ENCODE results near the gene CYP24A1.
"Not testable (repeated sequence)": the region's sequence is repeated elsewhere in the genome, so short reads cannot be mapped to it uniquely, and the experiment has no call there.

CYP24A1 gene

GRCh38 chr20:54126806-54127655 lies 46.8 kb downstream of the CYP24A1 start:
- in situ Hi-C loops (cut with MboI; ENCODE audit: low pct_unique_long_range_greater_than_20kb, low sequenced_read_pairs), result no loop called here
- no peak for DNase-seq

GRCh38 chr20:54126328-54126727 lies 47.5 kb downstream of the CYP24A1 start:
- DNase-seq; in situ Hi-C loops (cut with MboI; ENCODE audit: low pct_unique_long_range_greater_than_20kb, low sequenced_read_pairs): not testable (repeated sequence)

- in situ Hi-C loops (cut with MboI; ENCODE audit: low pct_unique_long_range_greater_than_20kb, low sequenced_read_pairs), result loop anchor here (25.0 kb wide), 1 partner anchor 514 kb away; no protein-coding TSS in a partner anchor
- no peak for DNase-seq
These were observed 50.1 kb downstream of the CYP24A1 start for GRCh38 chr20:54123587-54124180.

GRCh38 chr20:54122681-54123586 lies 50.9 kb downstream of the CYP24A1 start:
- in situ Hi-C loops (cut with MboI; ENCODE audit: low pct_unique_long_range_greater_than_20kb, low sequenced_read_pairs), result loop anchor here (25.0 kb wide), 1 partner anchor 514 kb away; no protein-coding TSS in a partner anchor
- DNase-seq, result no peak

- in situ Hi-C loops (cut with MboI; ENCODE audit: low pct_unique_long_range_greater_than_20kb, low sequenced_read_pairs), result loop anchor here (25.0 kb wide), 1 partner anchor 515 kb away; no protein-coding TSS in a partner anchor
- no peak for DNase-seq
These were observed 51.6 kb downstream of the CYP24A1 start for GRCh38 chr20:54122189-54122588.

- in situ Hi-C loops (cut with MboI; ENCODE audit: low pct_unique_long_range_greater_than_20kb, low sequenced_read_pairs), result loop anchor here (25.0 kb wide), 1 partner anchor 518 kb away; no protein-coding TSS in a partner anchor
- DNase-seq, result no peak
These were observed 54.0 kb downstream of the CYP24A1 start for GRCh38 chr20:54119744-54120143.

- in situ Hi-C loops (cut with MboI; ENCODE audit: low pct_unique_long_range_greater_than_20kb, low sequenced_read_pairs), result loop anchor here (25.0 kb wide), 1 partner anchor 519 kb away; no protein-coding TSS in a partner anchor
- DNase-seq, result no peak
These were observed 55.4 kb downstream of the CYP24A1 start for GRCh38 chr20:54118220-54119001.

GRCh38 chr20:54116550-54117235 lies 57.1 kb downstream of the CYP24A1 start:
- in situ Hi-C loops (cut with MboI; ENCODE audit: low pct_unique_long_range_greater_than_20kb, low sequenced_read_pairs), result loop anchor here (25.0 kb wide), 1 partner anchor 521 kb away; no protein-coding TSS in a partner anchor
- no peak for DNase-seq

GRCh38 chr20:54115172-54115854 lies 58.5 kb downstream of the CYP24A1 start:
- DNase-seq, result no peak
- in situ Hi-C loops (cut with MboI; ENCODE audit: low pct_unique_long_range_greater_than_20kb, low sequenced_read_pairs), result loop anchor here (25.0 kb wide), 1 partner anchor 522 kb away; no protein-coding TSS in a partner anchor

GRCh38 chr20:54114109-54114508 lies 59.7 kb downstream of the CYP24A1 start:
- in situ Hi-C loops (cut with MboI; ENCODE audit: low pct_unique_long_range_greater_than_20kb, low sequenced_read_pairs), result loop anchor here (25.0 kb wide), 1 partner anchor 523 kb away; no protein-coding TSS in a partner anchor
- no peak for DNase-seq

GRCh38 chr20:54113566-54113965 lies 60.2 kb downstream of the CYP24A1 start:
- no peak for DNase-seq
- in situ Hi-C loops (cut with MboI; ENCODE audit: low pct_unique_long_range_greater_than_20kb, low sequenced_read_pairs), result loop anchor here (25.0 kb wide), 1 partner anchor 524 kb away; no protein-coding TSS in a partner anchor

- no peak for DNase-seq
- in situ Hi-C loops (cut with MboI; ENCODE audit: low pct_unique_long_range_greater_than_20kb, low sequenced_read_pairs), result loop anchor here (25.0 kb wide), 1 partner anchor 525 kb away; no protein-coding TSS in a partner anchor
These were observed 61.4 kb downstream of the CYP24A1 start for GRCh38 chr20:54112221-54112884.

GRCh38 chr20:54111460-54111859 lies 62.3 kb downstream of the CYP24A1 start:
- in situ Hi-C loops (cut with MboI; ENCODE audit: low pct_unique_long_range_greater_than_20kb, low sequenced_read_pairs), result loop anchor here (25.0 kb wide), 1 partner anchor 526 kb away; no protein-coding TSS in a partner anchor
- DNase-seq, result no peak

GRCh38 chr20:54110457-54110856 lies 63.3 kb downstream of the CYP24A1 start:
- no peak for DNase-seq
- in situ Hi-C loops (cut with MboI; ENCODE audit: low pct_unique_long_range_greater_than_20kb, low sequenced_read_pairs), result loop anchor here (25.0 kb wide), 1 partner anchor 527 kb away; no protein-coding TSS in a partner anchor

- in situ Hi-C loops (cut with MboI; ENCODE audit: low pct_unique_long_range_greater_than_20kb, low sequenced_read_pairs), result loop anchor here (25.0 kb wide), 1 partner anchor 527 kb away; no protein-coding TSS in a partner anchor
- DNase-seq, result no peak
These were observed 63.7 kb downstream of the CYP24A1 start for GRCh38 chr20:54110041-54110440.

GRCh38 chr20:54108817-54109216 lies 65.0 kb downstream of the CYP24A1 start:
- no peak for DNase-seq
- in situ Hi-C loops (cut with MboI; ENCODE audit: low pct_unique_long_range_greater_than_20kb, low sequenced_read_pairs), result loop anchor here (10.0 to 25.0 kb wide), 2 partner anchors 96 to 528 kb away; partner anchors contain the start of gene PFDN4
